HepG2 (cell line): Measurements from ENCODE around the gene CELSR2. TPM values are rescaled to one million over a fixed set of nuclear protein-coding genes. Genes with fewer than 3 reads are reported as not detected.

Source experiments
- E2F2 ChIP-seq: sonication (generic); formaldehyde crosslinking; IDR thresholded peaks from 2 replicates; pipeline ENCODE4 v1.4.0; 2020; ENCODE audit warnings: missing genetic modification reagents, borderline replicate concordance
- ELF4 ChIP-seq: sonication (generic); formaldehyde crosslinking; IDR thresholded peaks from 2 replicates; pipeline ENCODE4 v1.5.0; 2020; ENCODE audit warnings: missing genetic modification reagents, mild to moderate bottlenecking, moderate library complexity, borderline replicate concordance
- HDAC2 ChIP-seq: sonication (generic); formaldehyde crosslinking; IDR thresholded peaks from 2 replicates; pipeline ENCODE4 v1.4.0; 2020; ENCODE audit warnings: missing genetic modification reagents
- HNRNPH1 ChIP-seq: fragments of 200-400 bp; formaldehyde crosslinking; optimal IDR thresholded peaks from 2 replicates; pipeline ENCODE3; 2017; ENCODE audit warnings: mild to moderate bottlenecking, low read depth, low read length
- IRX3 ChIP-seq: sonication (generic); formaldehyde crosslinking; IDR thresholded peaks from 2 replicates; pipeline ENCODE4 v1.8.1; 2023; ENCODE audit warnings: mild to moderate bottlenecking, low read depth, missing genetic modification reagents, borderline replicate concordance
- JDP2 ChIP-seq: sonication (generic); formaldehyde crosslinking; IDR thresholded peaks from 2 replicates; pipeline ENCODE4 v1.8.1; 2022; ENCODE audit warnings: missing genetic modification reagents, borderline replicate concordance
- JUNB ChIP-seq: sonication (generic); formaldehyde crosslinking; IDR thresholded peaks from 2 replicates; pipeline ENCODE4 v1.8.0; 2022; ENCODE audit warnings: missing genetic modification reagents, mild to moderate bottlenecking, borderline replicate concordance
- NPAS2 ChIP-seq: sonication (generic); formaldehyde crosslinking; IDR thresholded peaks from 2 replicates; pipeline ENCODE4 v1.8.0; 2022; ENCODE audit warnings: mild to moderate bottlenecking, missing genetic modification reagents, borderline replicate concordance
- PHF8 ChIP-seq: sonication (generic); formaldehyde crosslinking; IDR thresholded peaks from 2 replicates; pipeline ENCODE4 v1.5.0; 2020; ENCODE audit warnings: missing genetic modification reagents
- POGK ChIP-seq: sonication (generic); formaldehyde crosslinking; conservative IDR thresholded peaks from 2 replicates; pipeline ENCODE4 v1.8.0; 2022; ENCODE audit warnings: mild to moderate bottlenecking, moderate library complexity, missing genetic modification reagents
- PRDM4 ChIP-seq: sonication (generic); formaldehyde crosslinking; IDR thresholded peaks from 2 replicates; pipeline ENCODE4 v1.9.0; 2021; ENCODE audit warnings: missing genetic modification reagents, borderline replicate concordance
- SATB2 ChIP-seq: sonication (generic); formaldehyde crosslinking; IDR thresholded peaks from 2 replicates; pipeline ENCODE4 v1.5.0; 2020; ENCODE audit warnings: missing genetic modification reagents
- SIX4 ChIP-seq: sonication (generic); formaldehyde crosslinking; IDR thresholded peaks from 2 replicates; pipeline ENCODE4 v1.4.0; 2020; ENCODE audit warnings: missing genetic modification reagents
- SMAD1 ChIP-seq: sonication (generic); formaldehyde crosslinking; IDR thresholded peaks from 2 replicates; pipeline ENCODE4 v1.4.0; 2020; ENCODE audit warnings: missing genetic modification reagents, low read depth, mild to moderate bottlenecking, borderline replicate concordance
- TCF7 ChIP-seq: sonication (generic); IDR thresholded peaks from 2 replicates; pipeline ENCODE4 v1.6.1; 2016; ENCODE audit warnings: antibody characterized with exemption, low read depth
- ZIK1 ChIP-seq: sonication (generic); formaldehyde crosslinking; IDR thresholded peaks from 2 replicates; pipeline ENCODE4 v1.5.0; 2020; ENCODE audit warnings: mild to moderate bottlenecking, low read depth, missing genetic modification reagents, borderline replicate concordance
- ZNF337 ChIP-seq: sonication (generic); formaldehyde crosslinking; IDR thresholded peaks from 2 replicates; pipeline ENCODE4 v1.5.1; 2020; ENCODE audit warnings: missing genetic modification reagents, low read depth, mild to moderate bottlenecking, borderline replicate concordance
- ZNF652 ChIP-seq: IDR thresholded peaks from 2 replicates; pipeline ENCODE4 v1.6.1; 2016; ENCODE audit warnings: low read depth, borderline replicate concordance
- ZNF740 ChIP-seq: sonication (generic); formaldehyde crosslinking; IDR thresholded peaks from 2 replicates; pipeline ENCODE4 v1.4.0; 2020; ENCODE audit warnings: missing genetic modification reagents
- ZNF788 ChIP-seq: sonication (generic); formaldehyde crosslinking; IDR thresholded peaks from 2 replicates; pipeline ENCODE4 v1.5.0; 2020; ENCODE audit warnings: mild to moderate bottlenecking, missing genetic modification reagents, borderline replicate concordance
- ZSCAN20 ChIP-seq: sonication (generic); formaldehyde crosslinking; IDR thresholded peaks from 2 replicates; pipeline ENCODE4 v1.4.0; 2020; ENCODE audit warnings: missing genetic modification reagents, mild to moderate bottlenecking, borderline replicate concordance
- polyA plus RNA-seq, 8 experiments: library from polyadenylated mRNA; depleted of rRNA in 3 of 8; stranded (reverse) in 7 of 8; unstranded in 1 of 8; fragments of >200 nt; fragmentation: Illumina TruSeq in 4 of 8; extraction: Trizol in 4 of 8; gene quantifications; 2 replicates each; pipeline versions ENCODE4 v1.2.1 to v1.2.3, GENCODE V29; 2011 to 2016; ENCODE audit warnings: low read depth in 4 of 8, missing spikeins in 1 of 8, mixed read lengths in 1 of 8; ENCODE audit not compliant: insufficient read depth in 1 of 8
- total RNA-seq, 5 experiments: library from RNA; depleted of rRNA; stranded (reverse); fragments of >200 nt; fragmentation: Illumina TruSeq; extraction: Trizol; gene quantifications; 2 replicates each; pipeline ENCODE4 v1.2.3, GENCODE V29; 2016; ENCODE audit warnings: low read depth in 1 of 5

The CELSR2 gene
- total and polyA plus RNA-seq, 2 of the 13 experiments (the other 11 are each of a cell fraction or from before 2014, with no cell fraction given), result 4.0 to 6.6 TPM

DNA sequence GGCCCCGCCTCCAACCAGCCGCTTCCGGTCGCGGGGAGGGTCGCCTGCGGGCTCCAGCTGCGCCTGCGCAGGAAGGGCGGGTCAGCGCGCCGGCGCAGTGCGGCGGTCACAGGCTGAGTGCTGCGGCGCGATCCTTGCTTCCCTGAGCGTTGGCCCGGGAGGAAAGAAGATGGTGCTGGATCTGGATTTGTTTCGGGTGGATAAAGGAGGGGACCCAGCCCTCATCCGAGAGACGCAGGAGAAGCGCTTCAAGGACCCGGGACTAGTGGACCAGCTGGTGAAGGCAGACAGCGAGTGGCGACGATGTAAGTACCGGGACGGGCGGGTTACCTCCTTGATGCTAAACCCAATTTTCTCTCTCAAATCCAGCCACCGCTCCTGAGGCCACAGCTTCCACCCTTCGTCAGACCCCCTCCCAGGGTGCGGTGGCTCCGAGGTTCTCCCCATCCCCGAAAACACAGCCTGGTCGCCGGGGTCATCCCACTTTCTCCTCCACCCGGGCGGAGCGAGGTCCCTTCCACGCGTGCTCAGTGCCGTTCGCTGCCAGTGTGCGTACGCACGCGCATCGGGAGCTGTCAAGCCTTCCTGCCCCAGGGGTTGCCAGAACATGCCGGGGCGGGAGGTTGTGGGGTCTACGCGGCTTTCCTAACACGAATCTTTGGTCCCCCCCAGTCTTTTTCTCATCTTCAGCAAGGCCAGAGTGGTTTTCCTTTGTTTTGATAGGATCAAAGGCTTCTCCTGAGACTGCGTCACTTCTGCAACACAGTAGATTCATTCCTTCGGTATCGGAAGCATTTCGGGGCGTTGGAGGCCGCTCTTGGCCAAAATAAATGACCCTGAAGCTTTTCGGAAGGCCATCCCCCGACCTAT is 35.3 kb upstream of the CELSR2 start, which contains the start of gene SARS1 (continued):
- TF ChIP-seq HNRNPH1 (no peak), SATB2 (no peak), JUNB (CRISPR knock-in tag) (no peak), ZSCAN20 (CRISPR knock-in tag) (no peak), SMAD1 (CRISPR knock-in tag) (no peak), E2F2 (CRISPR knock-in tag) (no peak), POGK (CRISPR knock-in tag) (no peak), SIX4 (CRISPR knock-in tag) (no peak), PHF8 (CRISPR knock-in tag) (peak; percentile 73), ZNF337 (CRISPR knock-in tag) (no peak), ELF4 (CRISPR knock-in tag) (no peak), HDAC2 (CRISPR knock-in tag) (peak; percentile 25; the same call in 1 of the 2 replicates), NPAS2 (CRISPR knock-in tag) (no peak), PRDM4 (no peak), IRX3 (CRISPR knock-in tag) (no peak), TCF7 (no peak), ZIK1 (CRISPR knock-in tag) (peak; percentile 84; the same call in 1 of the 2 replicates), ZNF652 (CRISPR knock-in tag) (no peak), JDP2 (no peak), ZNF788 (peak; percentile 71; the same call in 1 of the 2 replicates), ZNF740 (CRISPR knock-in tag) (no peak)
